GM12878 (cell line): ENCODE measurements around the gene RCE1. TPM values are rescaled to one million over a fixed set of nuclear protein-coding genes. Genes with fewer than 3 reads are reported as not detected.

ENCODE experiments used
- ATAC-seq: fragments of 200-7000 bp; cut with Tn5 transposase; 3 replicates; pipeline ENCODE4 v1.9.1; 2020; ENCODE audit warnings: mild to moderate bottlenecking, moderate library complexity
- BruUV-seq: library from RNA; stranded (reverse); fragments of 400-500 nt; replicated peaks from 2 replicates; lab custom pipeline; 2021; lab: Mats Ljungman, UMichigan
- CTCF ChIA-PET: fragments of 300-600 bp; sonication (Branson Sonifier 250); formaldehyde crosslinking; extraction: SDS; loops from one replicate; lab custom pipeline; 2021; ENCODE audit warnings: inconsistent platforms; lab: Yijun Ruan, JAX
- POLR2A ChIA-PET: fragments of 350-600 bp; formaldehyde crosslinking; extraction: SDS; loops from one replicate; lab custom pipeline; 2021; ENCODE audit warnings: inconsistent platforms; lab: Charles Lee
- RAD21 ChIA-PET: fragments of 300-600 bp; sonication (Branson Sonifier 250); formaldehyde crosslinking; loops from one replicate; lab custom pipeline; 2023; ENCODE audit warnings: antibody characterized with exemption; ENCODE audit not compliant: unreplicated experiment; lab: Charles Lee
- SMC1A ChIA-PET: fragments of 300-600 bp; sonication (Branson Sonifier 250); formaldehyde crosslinking; loops from one replicate; lab custom pipeline; 2023; ENCODE audit not compliant: unreplicated experiment, uncharacterized antibody; lab: Charles Lee
- DNase-seq: peaks from one replicate; pipeline ENCODE4 v3.0.0-alpha.2; 2011; ENCODE audit warnings: low read depth, low spot score
- FAIRE-seq: peaks from 3 replicates; lab custom pipeline; 2011; peaks lifted over from hg19 to GRCh38; lab: Jason Lieb, UNC
- H2AFZ ChIP-seq: 2 replicates; pipeline ENCODE4 v1.6.0; 2011; ENCODE audit warnings: low read depth, low read length, control low read depth; ENCODE audit not compliant: control insufficient read depth
- H3K27ac ChIP-seq: 2 replicates; pipeline ENCODE4 v1.5.1; 2011; ENCODE audit warnings: control low read depth; ENCODE audit not compliant: control insufficient read depth, insufficient read depth
- H3K27me3 ChIP-seq, 2 experiments: replicated peaks in 1 of 2; 2 replicates each; pipeline versions ENCODE4 v1.6.0 to v1.6.1; 2011; ENCODE audit warnings: low read length in 1 of 2; ENCODE audit not compliant: control insufficient read depth in 2 of 2, insufficient read depth in 2 of 2
- H3K36me3 ChIP-seq, 2 experiments: 2 replicates each; pipeline ENCODE4 v1.5.1; 2011; ENCODE audit warnings: low read length in 1 of 2; ENCODE audit not compliant: control insufficient read depth in 2 of 2, insufficient read depth in 2 of 2
- H3K4me1 ChIP-seq: 2 replicates; pipeline ENCODE4 v1.6.1; 2011; ENCODE audit warnings: mild to moderate bottlenecking, low read length, moderate library complexity, mixed read lengths; ENCODE audit not compliant: control insufficient read depth, insufficient read depth
- H3K4me2 ChIP-seq: 2 replicates; pipeline ENCODE4 v1.6.0; 2011; ENCODE audit warnings: control low read depth; ENCODE audit not compliant: control insufficient read depth, insufficient read depth
- H3K4me3 ChIP-seq: fragments of 200-600 bp; sonication (generic); 2 replicates; pipeline ENCODE4 v1.5.1; 2016
- H3K79me2 ChIP-seq: 2 replicates; pipeline ENCODE4 v1.6.0; 2011; ENCODE audit warnings: low read length; ENCODE audit not compliant: control insufficient read depth, insufficient read depth
- H3K9ac ChIP-seq: 2 replicates; pipeline ENCODE4 v1.8.0; 2011; ENCODE audit warnings: low read length, control low read depth, mixed read lengths; ENCODE audit not compliant: control insufficient read depth, insufficient read depth
- H3K9me3 ChIP-seq: replicated peaks from 3 replicates; pipeline ENCODE4 v1.5.1; 2011; ENCODE audit warnings: mild to moderate bottlenecking, low read length; ENCODE audit not compliant: control insufficient read depth, insufficient read depth
- H4K20me1 ChIP-seq: 2 replicates; pipeline ENCODE4 v1.6.0; 2011; ENCODE audit not compliant: control insufficient read depth, insufficient read depth
- CBFB ChIP-seq: IDR thresholded peaks from 2 replicates; pipeline ENCODE4 v1.6.1; 2016; ENCODE audit warnings: antibody characterized with exemption, low read depth
- CEBPB ChIP-seq, 2 experiments: fragments of 150-350 bp in 1 of 2; IDR thresholded peaks; 2 replicates each; pipeline ENCODE4 v1.6.1; 2012 to 2014; ENCODE audit warnings: low read depth in 2 of 2, low read length in 2 of 2, borderline replicate concordance in 1 of 2, inconsistent platforms in 1 of 2
- EED ChIP-seq: sonication (generic); IDR thresholded peaks from 2 replicates; pipeline ENCODE4 v1.6.1; 2016; ENCODE audit warnings: antibody characterized with exemption, low read depth
- ESRRA ChIP-seq: IDR thresholded peaks from 2 replicates; pipeline ENCODE4 v1.6.1; 2012; ENCODE audit warnings: mild to moderate bottlenecking, low read length, improper control_type of control experiment
- GABPA ChIP-seq: IDR thresholded peaks from 2 replicates; pipeline ENCODE4 v1.6.1; 2014; ENCODE audit warnings: antibody characterized with exemption, low read depth, mild to moderate bottlenecking, inconsistent platforms
- HDAC2 ChIP-seq: fragments of 200-600 bp; sonication (generic); IDR thresholded peaks from 2 replicates; pipeline ENCODE4 v1.6.1; 2017
- IKZF1 ChIP-seq: fragments of 450-650 bp; conservative IDR thresholded peaks from 2 replicates; pipeline ENCODE4 v1.6.1; 2017; ENCODE audit warnings: antibody characterized with exemption, mild to moderate bottlenecking
- MEF2B ChIP-seq: fragments of 450-650 bp; IDR thresholded peaks from 2 replicates; pipeline ENCODE4 v1.6.1; 2018; ENCODE audit warnings: mild to moderate bottlenecking, moderate library complexity; ENCODE audit not compliant: partially characterized antibody, poor library complexity, severe bottlenecking
- NFXL1 ChIP-seq: fragments of 450-650 bp; IDR thresholded peaks from 2 replicates; pipeline ENCODE4 v1.6.1; 2017; ENCODE audit warnings: antibody characterized with exemption, mild to moderate bottlenecking, borderline replicate concordance
- NRF1 ChIP-seq: conservative IDR thresholded peaks from 2 replicates; pipeline ENCODE4 v1.6.1; 2011; ENCODE audit warnings: mild to moderate bottlenecking, low read depth, low read length, improper control_type of control experiment
- YBX1 ChIP-seq: fragments of 450-650 bp; IDR thresholded peaks from 2 replicates; pipeline ENCODE4 v1.6.1; 2016; ENCODE audit warnings: antibody characterized with exemption
- ZSCAN29 ChIP-seq: fragments of 450-650 bp; IDR thresholded peaks from 2 replicates; pipeline ENCODE4 v1.6.1; 2017; ENCODE audit warnings: mild to moderate bottlenecking, moderate library complexity
- WGBS: methylation state at CpG from one replicate; pipeline ENCODE4 v1.1.6; 2016; ENCODE audit warnings: low lambda C conversion rate; ENCODE audit not compliant: insufficient replicate concordance, insufficient coverage; ENCODE audit errors: missing lambda C conversion rate; 5-methylcytosine and 5-hydroxymethylcytosine counted together
- in situ Hi-C: fragments of 300-500 bp; cut with MboI; formaldehyde crosslinking; loops from 9 replicates; pipeline ENCODE4 v1.14.3; 2018; ENCODE audit warnings: mixed read lengths
- intact Hi-C: fragments of 100-400 bp; cut with micrococcal nuclease; formaldehyde crosslinking; loops from one replicate; pipeline ENCODE4 v1.14.2; 2022; ENCODE audit not compliant: unreplicated experiment
- polyA plus RNA-seq, 11 experiments: library from polyadenylated mRNA; depleted of rRNA in 4 of 11; unstranded in 6 of 11; stranded (reverse) in 5 of 11; fragments of >200 nt; fragmentation: Nextera tagmentation in 4 of 11; fragmentation: Illumina TruSeq in 1 of 11; extraction: Ambion mirVana in 4 of 11; extraction: Trizol in 1 of 11; gene quantifications; 1 replicate in 1 of 11; 2 replicates in 10 of 11; pipeline versions ENCODE4 v1.2.1 to v1.2.3, GENCODE V29; 2011 to 2016; ENCODE audit warnings: inconsistent platforms in 2 of 11, missing spikeins in 2 of 11, low read depth in 1 of 11
- total RNA-seq, 4 experiments: library from RNA; depleted of rRNA in 3 of 4; stranded (reverse); fragments of >200 nt in 3 of 4; fragmentation: Illumina TruSeq in 1 of 4; extraction: Trizol in 1 of 4; gene quantifications; 2 replicates each; pipeline versions ENCODE4 v1.2.1 to v1.2.3, GENCODE V29; 2013 to 2021
- TF ChIP-seq, protein P1 (sequence below): fragments of 450-650 bp; IDR thresholded peaks from 2 replicates; pipeline ENCODE4 v1.6.1; 2017; ENCODE audit warnings: low read depth, mild to moderate bottlenecking, moderate library complexity
- TF ChIP-seq, protein P2 (sequence below): fragments of 450-650 bp; IDR thresholded peaks from 2 replicates; pipeline ENCODE4 v1.6.1; 2016; ENCODE audit warnings: mild to moderate bottlenecking
- TF ChIP-seq, protein P3 (sequence below): fragments of 150-350 bp; IDR thresholded peaks from 2 replicates; pipeline ENCODE4 v1.6.1; 2014; ENCODE audit warnings: mild to moderate bottlenecking, low read depth, low read length

RCE1 gene
- total and polyA plus RNA-seq, 10 of the 15 experiments (the other 5 are each of a cell fraction or from before 2014, with no cell fraction given): 0.79 to 32.9 (median 16.4) TPM

DNA sequence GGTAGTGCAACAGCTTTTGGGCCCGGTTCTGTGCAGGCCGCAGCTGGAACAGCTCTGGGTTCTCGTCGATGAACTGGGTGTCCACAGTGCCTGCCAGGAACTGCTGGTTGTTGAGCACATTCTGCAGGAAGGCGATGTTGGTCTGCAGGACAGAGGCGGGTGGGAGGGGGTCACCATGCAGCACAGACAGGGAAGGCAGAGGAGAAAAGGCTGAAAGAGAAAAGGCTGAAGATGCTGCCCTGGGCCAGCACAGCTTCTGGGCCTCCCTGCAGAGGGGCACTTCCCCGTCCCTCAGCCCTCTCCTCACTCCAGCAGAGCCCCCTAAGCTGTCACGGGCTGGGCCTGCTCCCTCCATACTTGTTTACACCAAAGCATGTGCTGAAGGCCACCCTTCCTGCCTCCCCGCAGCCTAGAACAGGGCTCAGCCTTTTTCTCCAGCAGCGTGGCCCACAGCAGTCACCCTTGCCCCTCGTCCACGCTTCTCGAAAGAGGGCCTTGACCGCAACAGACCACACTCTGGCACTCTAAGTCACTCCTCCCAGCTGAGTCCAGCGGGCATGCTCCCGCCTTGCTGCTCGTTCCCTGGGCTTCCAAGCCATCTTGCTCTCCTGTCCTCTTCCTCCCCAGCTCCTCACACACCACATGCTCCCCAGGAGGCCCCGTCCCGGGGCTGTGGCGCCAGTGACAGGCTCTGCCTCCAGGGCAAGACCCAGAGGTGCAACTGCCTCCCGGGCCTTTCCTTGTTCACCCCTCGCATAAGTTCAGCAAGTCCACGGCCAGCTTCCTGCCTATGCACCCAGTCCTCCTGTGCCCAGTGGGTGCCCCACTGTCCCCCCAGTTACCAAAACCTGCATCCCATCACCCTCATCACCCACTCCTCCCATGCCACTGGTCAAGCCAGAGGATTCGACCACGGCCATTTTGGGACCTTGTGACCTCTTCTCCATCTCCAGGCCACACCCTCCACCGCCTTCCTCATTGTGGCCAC lies 10.3 kb downstream of the RCE1 start:
- peaks cover 8% of the 10 kb centered on the region for H3K79me2 ChIP-seq
- POLR2A ChIA-PET: interaction anchor here (1.2 kb wide), 1 partner anchor 11 kb away, joined by 3 read pairs; no protein-coding TSS in a partner anchor
- peaks cover 6% of the 10 kb centered on the region for H3K4me1 ChIP-seq
- RAD21 ChIA-PET: no interaction called here
- H3K9ac ChIP-seq: no peak overlapping the region
- ATAC-seq (no peak), DNase-seq (no peak), FAIRE-seq (no peak)
- H3K36me3 ChIP-seq: no peaks in the 10 kb centered on the region
- H2AFZ ChIP-seq: no peak overlapping the region
- BruUV-seq: no TSS peak
- in situ Hi-C loops (no loop called here), intact Hi-C loops (no loop called here)
- H3K27ac ChIP-seq: no peak overlapping the region
- no peaks in the 10 kb centered on the region for H4K20me1 ChIP-seq
- H3K4me3 ChIP-seq: no peak overlapping the region
- no peaks in the 10 kb centered on the region for H3K9me3 ChIP-seq
- no peak overlapping the region for H3K4me2 ChIP-seq
- SMC1A ChIA-PET: no interaction called here
- TF ChIP-seq, protein P1, sequence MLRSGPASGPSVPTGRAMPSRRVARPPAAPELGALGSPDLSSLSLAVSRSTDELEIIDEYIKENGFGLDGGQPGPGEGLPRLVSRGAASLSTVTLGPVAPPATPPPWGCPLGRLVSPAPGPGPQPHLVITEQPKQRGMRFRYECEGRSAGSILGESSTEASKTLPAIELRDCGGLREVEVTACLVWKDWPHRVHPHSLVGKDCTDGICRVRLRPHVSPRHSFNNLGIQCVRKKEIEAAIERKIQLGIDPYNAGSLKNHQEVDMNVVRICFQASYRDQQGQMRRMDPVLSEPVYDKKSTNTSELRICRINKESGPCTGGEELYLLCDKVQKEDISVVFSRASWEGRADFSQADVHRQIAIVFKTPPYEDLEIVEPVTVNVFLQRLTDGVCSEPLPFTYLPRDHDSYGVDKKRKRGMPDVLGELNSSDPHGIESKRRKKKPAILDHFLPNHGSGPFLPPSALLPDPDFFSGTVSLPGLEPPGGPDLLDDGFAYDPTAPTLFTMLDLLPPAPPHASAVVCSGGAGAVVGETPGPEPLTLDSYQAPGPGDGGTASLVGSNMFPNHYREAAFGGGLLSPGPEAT: no peak
- no peak for TF ChIP-seq HDAC2
- no peak for TF ChIP-seq YBX1
- TF ChIP-seq CEBPB (IDR thresholded peaks at IDR 0.05; ENCODE audit: borderline replicate concordance in 1 of 2, low read depth in 2 of 2, low read length in 2 of 2): no peak
- TF ChIP-seq, protein P2, sequence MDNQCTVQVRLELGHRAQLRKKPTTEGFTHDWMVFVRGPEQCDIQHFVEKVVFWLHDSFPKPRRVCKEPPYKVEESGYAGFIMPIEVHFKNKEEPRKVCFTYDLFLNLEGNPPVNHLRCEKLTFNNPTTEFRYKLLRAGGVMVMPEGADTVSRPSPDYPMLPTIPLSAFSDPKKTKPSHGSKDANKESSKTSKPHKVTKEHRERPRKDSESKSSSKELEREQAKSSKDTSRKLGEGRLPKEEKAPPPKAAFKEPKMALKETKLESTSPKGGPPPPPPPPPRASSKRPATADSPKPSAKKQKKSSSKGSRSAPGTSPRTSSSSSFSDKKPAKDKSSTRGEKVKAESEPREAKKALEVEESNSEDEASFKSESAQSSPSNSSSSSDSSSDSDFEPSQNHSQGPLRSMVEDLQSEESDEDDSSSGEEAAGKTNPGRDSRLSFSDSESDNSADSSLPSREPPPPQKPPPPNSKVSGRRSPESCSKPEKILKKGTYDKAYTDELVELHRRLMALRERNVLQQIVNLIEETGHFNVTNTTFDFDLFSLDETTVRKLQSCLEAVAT: no peak
- TF ChIP-seq CBFB: no peak
- no peak for TF ChIP-seq NRF1
- no peak for TF ChIP-seq MEF2B
- TF ChIP-seq ESRRA: no peak
- TF ChIP-seq, protein P3, sequence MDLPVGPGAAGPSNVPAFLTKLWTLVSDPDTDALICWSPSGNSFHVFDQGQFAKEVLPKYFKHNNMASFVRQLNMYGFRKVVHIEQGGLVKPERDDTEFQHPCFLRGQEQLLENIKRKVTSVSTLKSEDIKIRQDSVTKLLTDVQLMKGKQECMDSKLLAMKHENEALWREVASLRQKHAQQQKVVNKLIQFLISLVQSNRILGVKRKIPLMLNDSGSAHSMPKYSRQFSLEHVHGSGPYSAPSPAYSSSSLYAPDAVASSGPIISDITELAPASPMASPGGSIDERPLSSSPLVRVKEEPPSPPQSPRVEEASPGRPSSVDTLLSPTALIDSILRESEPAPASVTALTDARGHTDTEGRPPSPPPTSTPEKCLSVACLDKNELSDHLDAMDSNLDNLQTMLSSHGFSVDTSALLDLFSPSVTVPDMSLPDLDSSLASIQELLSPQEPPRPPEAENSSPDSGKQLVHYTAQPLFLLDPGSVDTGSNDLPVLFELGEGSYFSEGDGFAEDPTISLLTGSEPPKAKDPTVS: no peak
- no peak for TF ChIP-seq GABPA
- no peak for TF ChIP-seq NFXL1
- TF ChIP-seq EED: no peak
- no peak for TF ChIP-seq IKZF1
- TF ChIP-seq ZSCAN29: no peak
- CTCF ChIA-PET: interaction anchor here (1.0 to 1.5 kb wide), 2 partner anchors 8 to 9 kb away, joined by 3 read pairs; no protein-coding TSS in a partner anchor
- 85% methylated on average over 25 of the region's 26 CpGs for WGBS
- H3K27me3 ChIP-seq: no peaks in the 10 kb centered on the region
